C1 segment of cervical spinal cord (tissue), 14 donors: ENCODE results near the gene NUP188.
A peak's percentile ranks its signal among the peaks of the same experiment; 100 is the strongest.
"Not testable (repeated sequence)": the region's sequence is repeated elsewhere in the genome, so short reads cannot be mapped to it uniquely, and the experiment has no call there.

Experiments used
- DNase-seq, 14 donors: peaks; one replicate each; lab custom pipeline; 2025; lab: John Stamatoyannopoulos, UW

Gene NUP188

GRCh38 chr9:129027685-129028191 is 80.2 kb downstream of the NUP188 start:
- peak in 4 of 14 donors; percentile 50 to 77 (median 58) for DNase-seq

GRCh38 chr9:129028192-129028966 is 80.9 kb downstream of the NUP188 start, which contains the start of gene SH3GLB2:
SH3GLB2 (minus strand) TSS chr9:129028331; CDS start chr9:129028154, 177 bp downstream.
- peak; percentile 81 to 99 (median 97) for DNase-seq

- no peak for DNase-seq
Measured at GRCh38 chr9:129030191-129030590, 82.7 kb downstream of the NUP188 start.

GRCh38 chr9:129031514-129031913 is 84.0 kb downstream of the NUP188 start:
- no peak for DNase-seq

GRCh38 chr9:129032541-129033159 is 85.2 kb downstream of the NUP188 start:
- DNase-seq: no peak

GRCh38 chr9:129033216-129033615 is 85.7 kb downstream of the NUP188 start:
- DNase-seq: no peak

GRCh38 chr9:129035838-129036237 is 88.3 kb downstream of the NUP188 start:
- DNase-seq: not testable (repeated sequence)

GRCh38 chr9:129036241-129036922 is 88.9 kb downstream of the NUP188 start, which contains the start of gene MIGA2:
MIGA2 (plus strand) TSS chr9:129036626; CDS start chr9:129040595, 3,969 bp downstream.
- peak; percentile 67 to 99 (median 94) for DNase-seq

- no peak for DNase-seq
Measured at GRCh38 chr9:129036923-129037766, 89.6 kb downstream of the NUP188 start.

GRCh38 chr9:129037767-129038098 is 90.2 kb downstream of the NUP188 start:
- no peak for DNase-seq

GRCh38 chr9:129038109-129038852 is 90.8 kb downstream of the NUP188 start:
- DNase-seq: peak in 4 of 14 donors; percentile 9 to 24 (median 21)

GRCh38 chr9:129040113-129040643 is 92.7 kb downstream of the NUP188 start:
- no peak for DNase-seq

- DNase-seq: no peak
Measured at GRCh38 chr9:129042016-129042415, 94.5 kb downstream of the NUP188 start.

GRCh38 chr9:129052592-129052991 is 105.1 kb downstream of the NUP188 start:
- peak in 1 of 14 donors; percentile 46 for DNase-seq

- DNase-seq: no peak
Measured at GRCh38 chr9:129053020-129053419, 105.5 kb downstream of the NUP188 start.

GRCh38 chr9:129054163-129054851 is 106.8 kb downstream of the NUP188 start:
- no peak for DNase-seq
